K562 (cell line): ENCODE results near the gene ADPRHL1. TPM values are rescaled to one million over a fixed set of nuclear protein-coding genes. Genes with fewer than 3 reads are reported as not detected.

Source experiments
- ATAC-seq: fragments of 200-7000 bp; cut with Tn5 transposase; 3 replicates; pipeline ENCODE4 v1.9.1; 2020; ENCODE audit warnings: moderate library complexity
- BruUV-seq: library from RNA; stranded (reverse); fragments of 400-500 nt; replicated peaks from 2 replicates; lab custom pipeline; 2021; lab: Mats Ljungman, UMichigan
- CTCF ChIA-PET: fragments of 300-600 bp; formaldehyde crosslinking; extraction: SDS; loops from one replicate; lab custom pipeline; 2021; ENCODE audit warnings: low intra/inter-chr PET ratio; lab: Yijun Ruan, JAX
- POLR2A ChIA-PET: fragments of 300-600, 350-650 bp; sonication (Branson Sonifier 250); formaldehyde crosslinking; extraction: SDS; loops from one replicate; lab custom pipeline; 2021; ENCODE audit warnings: antibody characterized with exemption, inconsistent platforms; lab: Yijun Ruan, JAX
- DNase-seq, 4 experiments: peaks; one replicate each; pipeline versions ENCODE4 v3.0.0 to v3.0.0-alpha.2; 2011 to 2018; ENCODE audit warnings: low spot score in 3 of 4, mixed read lengths in 3 of 4; ENCODE audit errors: extremely low read depth in 1 of 4
- FAIRE-seq: peaks from 2 replicates; lab custom pipeline; 2011; peaks lifted over from hg19 to GRCh38; lab: Jason Lieb, UNC
- H2AFZ ChIP-seq: 2 replicates; pipeline ENCODE4 v1.6.0; 2011; ENCODE audit warnings: low read depth, low read length, control low read depth, inconsistent platforms
- H3K27ac ChIP-seq: fragments of 200-600 bp; 3 replicates; pipeline ENCODE4 v1.8.0; 2011; ENCODE audit warnings: low read depth, mild to moderate bottlenecking, control low read depth, inconsistent platforms, low read length, moderate library complexity, mixed read lengths; ENCODE audit errors: extremely low read depth
- H3K27me3 ChIP-seq, 2 experiments: fragments of 300-600 bp in 1 of 2; 2 replicates in 1 of 2; 3 replicates in 1 of 2; pipeline versions ENCODE4 v1.6.0 to v1.8.0; 2011; ENCODE audit warnings: inconsistent platforms in 2 of 2, low read length in 2 of 2, mild to moderate bottlenecking in 1 of 2, mixed read lengths in 1 of 2, moderate library complexity in 1 of 2; ENCODE audit not compliant: control insufficient read depth in 2 of 2, insufficient read depth in 2 of 2
- H3K36me3 ChIP-seq: fragments of 300-600 bp; 3 replicates; pipeline ENCODE4 v1.8.0; 2011; ENCODE audit warnings: mild to moderate bottlenecking, low read length, inconsistent platforms; ENCODE audit not compliant: control insufficient read depth, insufficient read depth
- H3K4me1 ChIP-seq, 2 experiments: fragments of 200-600 bp in 1 of 2; replicated peaks in 1 of 2; 2 replicates in 1 of 2; 3 replicates in 1 of 2; pipeline versions ENCODE4 v1.5.1 to v1.8.0; 2011; ENCODE audit warnings: inconsistent platforms in 2 of 2, low read length in 2 of 2, mild to moderate bottlenecking in 1 of 2, mixed read lengths in 1 of 2, moderate library complexity in 1 of 2; ENCODE audit not compliant: control insufficient read depth in 2 of 2, insufficient read depth in 2 of 2
- H3K4me2 ChIP-seq: 2 replicates; pipeline ENCODE4 v1.6.1; 2011; ENCODE audit warnings: low read length, control low read depth, inconsistent platforms, mixed read lengths; ENCODE audit not compliant: insufficient read depth
- H3K4me3 ChIP-seq: fragments of 200-600 bp; sonication (generic), shearing (Covaris generic); 2 replicates; pipeline ENCODE4 v1.5.1; 2016; ENCODE audit warnings: control low read depth, inconsistent platforms
- H3K79me2 ChIP-seq: fragments of 200-600 bp; 3 replicates; pipeline ENCODE4 v1.8.0; 2011; ENCODE audit warnings: low read length, inconsistent platforms; ENCODE audit not compliant: control insufficient read depth, insufficient read depth
- H3K9ac ChIP-seq, 2 experiments: 2 replicates each; pipeline versions ENCODE4 v1.6.0 to v1.6.1; 2011; ENCODE audit warnings: low read depth in 2 of 2, low read length in 2 of 2, control low read depth in 1 of 2, inconsistent platforms in 1 of 2, mild to moderate bottlenecking in 1 of 2, mixed read lengths in 1 of 2; ENCODE audit not compliant: insufficient read depth in 1 of 2
- H3K9me1 ChIP-seq: one replicate; pipeline ENCODE4 v1.6.0; 2011; ENCODE audit warnings: inconsistent platforms, mild to moderate bottlenecking, low read length, moderate library complexity; ENCODE audit not compliant: control insufficient read depth, insufficient read depth
- H3K9me3 ChIP-seq: replicated peaks from 2 replicates; pipeline ENCODE4 v1.5.1; 2011; ENCODE audit warnings: low read depth, low read length, inconsistent platforms; ENCODE audit not compliant: control insufficient read depth, insufficient read depth
- H4K20me1 ChIP-seq: replicated peaks from 2 replicates; pipeline ENCODE4 v1.6.1; 2011; ENCODE audit warnings: low read length, inconsistent platforms, mixed read lengths; ENCODE audit not compliant: control insufficient read depth, insufficient read depth
- CEBPG ChIP-seq, 3 experiments: fragments of 200-800 bp in 1 of 3; sonication (Bioruptor generic) in 1 of 3; sonication (generic) in 1 of 3; formaldehyde crosslinking in 1 of 3; IDR thresholded peaks in 2 of 3; conservative IDR thresholded peaks in 1 of 3; 2 replicates each; pipeline versions ENCODE4 v1.6.1 to v1.8.0; 2016 to 2022; ENCODE audit warnings: missing compliant biosample characterization in 2 of 3, missing genetic modification characterization in 2 of 3, mild to moderate bottlenecking in 1 of 3, missing genetic modification reagents in 1 of 3
- E2F1 ChIP-seq: sonication (generic); formaldehyde crosslinking; IDR thresholded peaks from 2 replicates; pipeline ENCODE4 v1.8.1; 2023; ENCODE audit warnings: mild to moderate bottlenecking, missing genetic modification reagents, moderate library complexity
- EP400 ChIP-seq: fragments of 450-650 bp; IDR thresholded peaks from 2 replicates; pipeline ENCODE4 v1.6.1; 2017; ENCODE audit warnings: antibody characterized with exemption, mild to moderate bottlenecking, moderate library complexity
- HMGN3 ChIP-seq: IDR thresholded peaks from 2 replicates; pipeline ENCODE4 v1.6.1; 2011; ENCODE audit warnings: borderline replicate concordance, low read depth, mild to moderate bottlenecking, mixed read lengths, low read length; ENCODE audit not compliant: insufficient read length; ENCODE audit errors: extremely low read depth
- MITF ChIP-seq: IDR thresholded peaks from 2 replicates; pipeline ENCODE4 v1.6.1; 2014; ENCODE audit warnings: antibody characterized with exemption
- PTRF ChIP-seq: fragments of 450-650 bp; IDR thresholded peaks from 2 replicates; pipeline ENCODE4 v1.6.1; 2016; ENCODE audit warnings: mild to moderate bottlenecking, missing genetic modification characterization, missing compliant biosample characterization
- RBM25 ChIP-seq: fragments of 200-400 bp; formaldehyde crosslinking; IDR thresholded peaks from 2 replicates; pipeline ENCODE4 v1.6.1; 2018; ENCODE audit warnings: low read length, low read depth, moderate library complexity; ENCODE audit not compliant: severe bottlenecking
- SAP30 ChIP-seq: fragments of 200-600 bp; sonication (generic); IDR thresholded peaks from 2 replicates; pipeline ENCODE4 v1.6.1; 2012; ENCODE audit warnings: borderline replicate concordance, low read depth, mild to moderate bottlenecking, moderate library complexity, low read length, control low read depth, inconsistent platforms; ENCODE audit not compliant: insufficient read depth, poor library complexity, severe bottlenecking
- ZNF143 ChIP-seq: sonication (generic); formaldehyde crosslinking; IDR thresholded peaks from 2 replicates; pipeline ENCODE4 v1.9.0; 2022; ENCODE audit warnings: mild to moderate bottlenecking, missing genetic modification reagents
- ZNF316 ChIP-seq: fragments of 450-650 bp; IDR thresholded peaks from 2 replicates; pipeline ENCODE4 v1.6.1; 2016
- ZNF639 ChIP-seq, 2 experiments: fragments of 200-800 bp in 1 of 2; sonication (Bioruptor generic) in 1 of 2; sonication (generic) in 1 of 2; formaldehyde crosslinking in 1 of 2; IDR thresholded peaks in 1 of 2; conservative IDR thresholded peaks in 1 of 2; 2 replicates each; pipeline versions ENCODE4 v1.5.0 to v1.6.1; 2016 to 2020; ENCODE audit warnings: missing compliant biosample characterization in 1 of 2, missing genetic modification characterization in 1 of 2, missing genetic modification reagents in 1 of 2
- WGBS: fragments of 100-300 bp; shearing (Covaris generic); methylation state at CpG from one replicate; pipeline ENCODE4 v1.1.6; 2016; ENCODE audit warnings: low coverage, mixed read lengths; ENCODE audit not compliant: insufficient coverage; ENCODE audit errors: missing lambda C conversion rate; 5-methylcytosine and 5-hydroxymethylcytosine counted together
- in situ Hi-C: fragments of 300-500 bp; cut with MboI; formaldehyde crosslinking; loops from 4 replicates; pipeline ENCODE4 v1.15.0; 2018; ENCODE audit warnings: inconsistent platforms, mixed read lengths
- intact Hi-C: fragments of 100-400 bp; cut with micrococcal nuclease; formaldehyde crosslinking; loops from 2 replicates; pipeline ENCODE4 v1.14.2; 2022
- polyA plus RNA-seq, 8 experiments: library from polyadenylated mRNA; depleted of rRNA in 4 of 8; stranded (reverse) in 5 of 8; unstranded in 3 of 8; fragments of >200 nt; fragmentation: Nextera tagmentation in 2 of 8; fragmentation: Illumina TruSeq in 1 of 8; extraction: Ambion mirVana in 2 of 8; extraction: Trizol in 1 of 8; gene quantifications; 2 replicates each; pipeline versions ENCODE4 v1.2.1 to v1.2.3, GENCODE V29; 2011 to 2014; ENCODE audit warnings: inconsistent platforms in 1 of 8, missing spikeins in 1 of 8
- total RNA-seq, 7 experiments: library from RNA; depleted of rRNA in 6 of 7; stranded (reverse); fragments of >200 nt in 6 of 7; fragmentation: Illumina TruSeq in 2 of 7; extraction: Trizol in 2 of 7; gene quantifications; 2 replicates each; pipeline versions ENCODE4 v1.2.1 to v1.2.3, GENCODE V29; 2011 to 2021; ENCODE audit warnings: low replicate concordance in 1 of 7
- TF ChIP-seq, protein P1 (sequence below): fragments of 250-450 bp; sonication (Bioruptor Pico); IDR thresholded peaks from 2 replicates; pipeline ENCODE4 v1.8.0; 2022; ENCODE audit warnings: moderate library complexity, mild to moderate bottlenecking, inconsistent platforms
- TF ChIP-seq, protein P2 (sequence below): fragments of 250-450 bp; sonication (Bioruptor Pico); IDR thresholded peaks from 2 replicates; pipeline ENCODE4 v1.9.0; 2021; ENCODE audit warnings: mild to moderate bottlenecking

Gene ADPRHL1
- total and polyA plus RNA-seq, 9 of the 15 experiments (the other 6 are each of a cell fraction or from before 2014, with no cell fraction given), result 0.06 to 0.76 (median 0.37) TPM; not detected in 1

GRCh38 chr13:113490496-113491417 is 37.5 kb upstream of the ADPRHL1 start, which contains the start of gene DCUN1D2:
Gene DCUN1D2 (minus strand): TSS chr13:113490711. CDS start chr13:113490669, 42 bp downstream.
- H3K36me3 ChIP-seq, result peaks cover 34% of the 10 kb centered on the region; the same call in 2 of the 3 replicates
- H3K79me2 ChIP-seq, result peaks cover 95% of the 10 kb centered on the region
- peaks cover 6% of the 10 kb centered on the region for H3K9me1 ChIP-seq
- DNase-seq (peak; percentile 89 to 91 (median 89)), FAIRE-seq (peak; percentile 40), ATAC-seq (peak; percentile 87)
- H3K27me3 ChIP-seq, result no peaks in the 10 kb centered on the region
- H4K20me1 ChIP-seq, result peaks cover 3% of the 10 kb centered on the region
- POLR2A ChIA-PET, result interaction anchor here (1.0 to 1.3 kb wide), 3 partner anchors 10 to 15 kb away, joined by 3 to 8 read pairs (median 3); no protein-coding TSS in a partner anchor
- H2AFZ ChIP-seq, result peak within 1 kb of the TSS; percentile 74
- 1% methylated on average over 20 of the region's 115 CpGs for WGBS
- in situ Hi-C loops, result loop anchor here (10.0 kb wide), 1 partner anchor 234 kb away; no protein-coding TSS in a partner anchor
- intact Hi-C loops, result no loop called here
- H3K4me3 ChIP-seq, result peak within 1 kb of the TSS; percentile 89
- peaks cover 15 to 36% of the 10 kb centered on the region in 2 experiments for H3K4me1 ChIP-seq
- peak within 1 kb of the TSS; percentile 88 for H3K27ac ChIP-seq
- H3K9ac ChIP-seq, result peak within 1 kb of the TSS; percentile 87 to 93
- no TSS peak for BruUV-seq
- CTCF ChIA-PET, result no interaction called here
- H3K4me2 ChIP-seq, result peak within 1 kb of the TSS; percentile 91
- no peaks in the 10 kb centered on the region for H3K9me3 ChIP-seq
- TF ChIP-seq ZNF639 (CRISPR knock-in tag; conservative IDR thresholded peaks at IDR 0.05 in 1 of 2, IDR thresholded peaks at IDR 0.05 in 1 of 2), result peak in 1 of 2 experiments; percentile 80; a peak in 2 of 4 replicates
- TF ChIP-seq, protein P1, sequence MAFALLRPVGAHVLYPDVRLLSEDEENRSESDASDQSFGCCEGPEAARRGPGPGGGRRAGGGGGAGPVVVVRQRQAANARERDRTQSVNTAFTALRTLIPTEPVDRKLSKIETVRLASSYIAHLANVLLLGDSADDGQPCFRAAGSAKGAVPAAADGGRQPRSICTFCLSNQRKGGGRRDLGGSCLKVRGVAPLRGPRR (CRISPR knock-in tag), result no peak
- no peak for TF ChIP-seq PTRF
- TF ChIP-seq E2F1 (CRISPR knock-in tag), result peak; percentile 70; the same call in 1 of the 2 replicates
- TF ChIP-seq RBM25, result peak; percentile 77
- TF ChIP-seq CEBPG (CRISPR knock-in tag; IDR thresholded peaks at IDR 0.05), result no peak
- TF ChIP-seq CEBPG (tag; conservative IDR thresholded peaks at IDR 0.05 in 1 of 2, IDR thresholded peaks at IDR 0.05 in 1 of 2), result no peak
- no peak for TF ChIP-seq SAP30
- TF ChIP-seq, protein P2, sequence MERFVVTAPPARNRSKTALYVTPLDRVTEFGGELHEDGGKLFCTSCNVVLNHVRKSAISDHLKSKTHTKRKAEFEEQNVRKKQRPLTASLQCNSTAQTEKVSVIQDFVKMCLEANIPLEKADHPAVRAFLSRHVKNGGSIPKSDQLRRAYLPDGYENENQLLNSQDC, result no peak
- no peak for TF ChIP-seq ZNF316
- TF ChIP-seq EP400, result no peak
- peak; percentile 72 for TF ChIP-seq ZNF143 (CRISPR knock-in tag)
- TF ChIP-seq HMGN3, result peak; percentile 49
- TF ChIP-seq MITF, result no peak
